MCF 10A (cell line): ENCODE results near the gene MCL1. TPM values are rescaled to one million over a fixed set of nuclear protein-coding genes. Genes with fewer than 3 reads are reported as not detected.

ENCODE experiments used
- Bru-seq: library from RNA; stranded (reverse); fragments of 400-500 nt; gene quantifications from one replicate; lab custom pipeline; 2021; lab: Mats Ljungman, UMichigan
- BruChase-seq, 2 experiments: library from RNA; stranded (reverse); fragments of 400-500 nt; gene quantifications; one replicate each; lab custom pipeline; 2021; lab: Mats Ljungman, UMichigan
- BruUV-seq: library from RNA; stranded (reverse); fragments of 400-500 nt; replicated peaks from 2 replicates; lab custom pipeline; 2021; lab: Mats Ljungman, UMichigan
- CTCF ChIA-PET: fragments of 300-600 bp; sonication (Branson Sonifier 250); formaldehyde crosslinking; extraction: SDS; loops from one replicate; lab custom pipeline; 2021; ENCODE audit warnings: antibody characterized with exemption, inconsistent platforms; lab: Yijun Ruan, JAX
- POLR2A ChIA-PET: fragments of 300-600, 350-650 bp; sonication (Branson Sonifier 250); formaldehyde crosslinking; extraction: SDS; loops from one replicate; lab custom pipeline; 2020; ENCODE audit warnings: antibody characterized with exemption, inconsistent platforms; lab: Yijun Ruan, JAX
- DNase-seq: peaks from one replicate; pipeline ENCODE4 v3.0.0-alpha.2; 2018; ENCODE audit not compliant: unreplicated experiment
- H3K27ac Mint-ChIP-seq: one replicate; pipeline ENCODE4 v1.8.0; 2022; ENCODE audit warnings: mild to moderate bottlenecking, low read depth, mixed read lengths; ENCODE audit not compliant: unreplicated experiment
- H3K27me3 Mint-ChIP-seq: one replicate; pipeline ENCODE4 v1.8.0; 2022; ENCODE audit warnings: mixed read lengths; ENCODE audit not compliant: insufficient read depth, unreplicated experiment
- H3K36me3 Mint-ChIP-seq: one replicate; pipeline ENCODE4 v1.8.0; 2022; ENCODE audit warnings: mild to moderate bottlenecking, moderate library complexity, mixed read lengths; ENCODE audit not compliant: insufficient read depth, unreplicated experiment
- H3K4me1 Mint-ChIP-seq: one replicate; pipeline ENCODE4 v1.8.0; 2022; ENCODE audit warnings: mixed read lengths; ENCODE audit not compliant: insufficient read depth, unreplicated experiment
- H3K4me3 Mint-ChIP-seq: one replicate; pipeline ENCODE4 v1.8.0; 2022; ENCODE audit warnings: mild to moderate bottlenecking, moderate library complexity, mixed read lengths; ENCODE audit not compliant: unreplicated experiment
- H3K9me3 Mint-ChIP-seq: one replicate; pipeline ENCODE4 v1.8.0; 2022; ENCODE audit warnings: mixed read lengths; ENCODE audit not compliant: unreplicated experiment
- intact Hi-C: fragments of 100-400 bp; cut with micrococcal nuclease; formaldehyde crosslinking; loops from 2 replicates; pipeline ENCODE4 v1.14.1; 2022
- long read RNA-seq: library from polyadenylated mRNA; stranded (forward); transcript quantifications from one replicate; pipeline ENCODE4 v2.0.0, GENCODE V29; 2022
- total RNA-seq: library from RNA; stranded (reverse); gene quantifications from 2 replicates; pipeline ENCODE4 v1.2.3, GENCODE V29; 2022
- TF ChIP-seq, protein P1 (sequence below): fragments of 200-600 bp; IDR thresholded peaks from one replicate; pipeline ENCODE4 v1.8.0; 2022; ENCODE audit warnings: antibody characterized with exemption, mild to moderate bottlenecking; ENCODE audit not compliant: unreplicated experiment

Gene MCL1
- 497 and 624 TPM in 2 replicates for total RNA-seq
- percentile 100 among the genes with signal in this experiment for Bru-seq, nascent RNA
- percentile 99 among the genes with signal in this experiment for BruChase-seq, experiment 1, labeled RNA remaining after a 6-hour chase
- percentile 100 among the genes with signal in this experiment for BruChase-seq, experiment 2, labeled RNA remaining after a 2-hour chase
- long read RNA-seq, transcript MCL1-203 (2 exons, 1,099 nt): minor isoform, 11 of 489 reads
- long read RNA-seq, transcript MCL1-202 (3 exons, 3,932 nt): major isoform, 399 of 489 reads
- long read RNA-seq, partial matches to known transcripts: 0 of 489 reads
- long read RNA-seq, other reads (novel, unspliced or antisense): 79 of 489 reads

DNA sequence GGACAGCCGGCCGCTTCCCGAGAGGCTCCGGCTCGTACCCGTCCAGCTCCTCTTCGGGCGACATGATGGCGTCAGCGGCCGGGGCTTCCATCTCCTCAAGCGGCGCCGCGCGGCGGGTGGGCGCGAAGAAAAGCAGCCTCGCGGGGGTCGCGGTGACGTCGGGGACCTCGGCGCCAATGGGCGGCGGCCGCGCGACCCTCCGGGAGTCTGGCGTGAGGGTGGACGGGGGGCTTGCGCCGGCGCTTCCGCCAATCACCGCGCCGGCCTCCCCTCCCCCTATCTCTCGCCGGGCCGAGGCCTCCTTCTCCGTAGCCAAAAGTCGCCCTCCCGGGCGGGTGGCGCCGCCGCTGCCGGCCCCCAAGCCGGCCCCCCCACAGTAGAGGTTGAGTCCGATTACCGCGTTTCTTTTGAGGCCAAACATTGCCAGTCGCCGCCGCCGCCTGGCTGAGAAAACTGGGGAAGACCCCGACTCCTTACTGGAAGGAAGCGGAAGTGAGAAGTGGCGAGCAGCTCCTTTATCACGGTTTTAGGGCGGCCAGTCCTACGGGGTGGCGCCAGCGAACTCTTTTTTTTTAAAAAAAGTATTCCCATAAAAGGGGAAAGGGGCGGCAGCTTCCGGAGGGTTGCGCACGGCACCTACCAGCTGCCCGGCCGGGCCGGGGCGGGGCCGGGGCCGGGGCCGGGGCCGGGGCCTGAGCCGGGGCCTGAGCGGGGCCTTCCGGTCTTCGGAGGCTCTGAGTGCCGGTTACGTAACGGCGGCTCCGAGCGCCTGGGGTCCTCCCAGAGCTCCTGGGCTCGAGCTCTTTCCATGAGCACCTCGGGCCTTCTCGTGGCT, at the start of gene MCL1:
TSS of gene MCL1 (minus strand) at position 501 of the 835 bp plus-strand sequence. CDS start at position 421, 80 bp downstream.
- DNase-seq: peak; percentile 98
- H3K36me3 Mint-ChIP-seq: peaks cover 56% of the 10 kb centered on the region
- H3K27ac Mint-ChIP-seq: peak within 1 kb of the TSS; percentile 99
- ChIA-PET POLR2A (interaction anchor here (0.6 to 27.7 kb wide), 39 partner anchors 8 to 692 kb away, joined by 3 to 1801 read pairs (median 5); partner anchors contain the start of genes ADAMTSL4, ANP32E, ENSA and GOLPH3L), CTCF (interaction anchor here (0.6 to 12.7 kb wide), 10 partner anchors 11 to 716 kb away, joined by 3 to 245 read pairs (median 4); no protein-coding TSS in a partner anchor)
- H3K4me1 Mint-ChIP-seq: peaks cover 34% of the 10 kb centered on the region
- TF ChIP-seq, protein P1, sequence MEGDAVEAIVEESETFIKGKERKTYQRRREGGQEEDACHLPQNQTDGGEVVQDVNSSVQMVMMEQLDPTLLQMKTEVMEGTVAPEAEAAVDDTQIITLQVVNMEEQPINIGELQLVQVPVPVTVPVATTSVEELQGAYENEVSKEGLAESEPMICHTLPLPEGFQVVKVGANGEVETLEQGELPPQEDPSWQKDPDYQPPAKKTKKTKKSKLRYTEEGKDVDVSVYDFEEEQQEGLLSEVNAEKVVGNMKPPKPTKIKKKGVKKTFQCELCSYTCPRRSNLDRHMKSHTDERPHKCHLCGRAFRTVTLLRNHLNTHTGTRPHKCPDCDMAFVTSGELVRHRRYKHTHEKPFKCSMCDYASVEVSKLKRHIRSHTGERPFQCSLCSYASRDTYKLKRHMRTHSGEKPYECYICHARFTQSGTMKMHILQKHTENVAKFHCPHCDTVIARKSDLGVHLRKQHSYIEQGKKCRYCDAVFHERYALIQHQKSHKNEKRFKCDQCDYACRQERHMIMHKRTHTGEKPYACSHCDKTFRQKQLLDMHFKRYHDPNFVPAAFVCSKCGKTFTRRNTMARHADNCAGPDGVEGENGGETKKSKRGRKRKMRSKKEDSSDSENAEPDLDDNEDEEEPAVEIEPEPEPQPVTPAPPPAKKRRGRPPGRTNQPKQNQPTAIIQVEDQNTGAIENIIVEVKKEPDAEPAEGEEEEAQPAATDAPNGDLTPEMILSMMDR: no peak
- no peaks in the 10 kb centered on the region for H3K9me3 Mint-ChIP-seq
- intact Hi-C loops: loop anchor here (1.0 to 5.0 kb wide), 3 partner anchors 18 to 118 kb away; partner anchors contain the start of gene GOLPH3L
- H3K27me3 Mint-ChIP-seq: no peaks in the 10 kb centered on the region
- peak within 1 kb of the TSS; percentile 99 for H3K4me3 Mint-ChIP-seq
- no TSS peak for BruUV-seq

DNA sequence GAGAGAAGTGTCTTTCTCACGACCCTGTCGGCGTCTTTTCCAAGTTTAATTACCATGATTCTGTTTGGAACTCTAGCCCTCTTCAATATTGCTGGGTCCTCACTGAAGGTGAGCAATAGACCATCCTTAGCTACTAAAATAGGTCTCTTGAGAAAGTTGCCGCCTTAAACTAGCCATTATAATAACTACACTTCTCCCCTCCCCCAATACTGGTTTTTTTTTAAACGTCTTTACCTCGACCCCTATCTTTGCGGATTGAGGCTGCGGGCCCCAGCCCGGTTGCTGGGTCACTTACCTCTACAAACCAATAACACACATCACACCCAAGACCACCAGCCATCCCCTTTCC, 49.3 kb upstream of the MCL1 start:
- POLR2A ChIA-PET: interaction anchor here (0.7 to 25.5 kb wide), 26 partner anchors 9 to 384 kb away, joined by 3 to 1125 read pairs (median 6); partner anchors contain the start of genes ARNT, GOLPH3L, MCL1 and MINDY1
- TSS peak; percentile 53 for BruUV-seq
- CTCF ChIA-PET: interaction anchor here (1.3 to 1.6 kb wide), 4 partner anchors 9 to 68 kb away, joined by 3 to 7 read pairs (median 6); no protein-coding TSS in a partner anchor
- no peak overlapping the region for H3K4me3 Mint-ChIP-seq
- TF ChIP-seq, protein P1: no peak
- H3K4me1 Mint-ChIP-seq: peaks cover 50% of the 10 kb centered on the region
- no peaks in the 10 kb centered on the region for H3K27me3 Mint-ChIP-seq
- no peak for DNase-seq
- H3K27ac Mint-ChIP-seq: no peak overlapping the region
- intact Hi-C loops: loop anchor here (1.0 to 5.0 kb wide), 4 partner anchors 17 to 349 kb away; partner anchors contain the start of gene GOLPH3L
- peaks cover 15% of the 10 kb centered on the region for H3K36me3 Mint-ChIP-seq
- H3K9me3 Mint-ChIP-seq: no peaks in the 10 kb centered on the region

DNA sequence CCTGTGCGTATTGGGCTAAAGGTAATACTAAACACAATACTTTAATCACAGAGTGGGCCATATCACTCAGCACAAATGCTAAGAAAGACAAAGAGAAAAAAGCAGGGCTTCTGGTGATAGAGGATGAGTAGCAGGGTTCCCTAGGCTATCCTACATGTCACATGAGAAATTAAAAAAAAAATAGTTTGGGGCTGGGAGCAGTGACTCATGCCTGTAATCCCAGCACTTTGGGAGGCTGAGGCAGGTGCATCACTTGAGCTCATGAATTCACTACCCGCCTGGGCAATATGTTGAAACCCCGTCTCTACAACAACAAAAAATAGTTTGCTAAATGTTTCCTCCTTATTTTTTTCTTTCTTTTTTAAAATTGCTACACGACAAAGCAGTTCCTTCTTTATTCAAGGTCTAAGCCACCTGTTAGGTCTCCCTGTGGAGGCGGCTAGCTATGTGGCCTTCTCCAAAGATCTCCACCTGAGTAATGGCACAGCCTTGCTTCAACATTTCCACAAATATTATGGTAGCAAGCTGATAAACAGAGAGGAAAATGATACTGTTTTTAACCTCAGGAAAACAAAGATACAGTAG, 48.5 kb upstream of the MCL1 start:
- no peak overlapping the region for H3K27ac Mint-ChIP-seq
- DNase-seq: no peak
- POLR2A ChIA-PET: interaction anchor here (0.5 to 25.5 kb wide), 20 partner anchors 9 to 625 kb away, joined by 3 to 1125 read pairs (median 6); partner anchors contain the start of genes GOLPH3L, MCL1, MINDY1 and PRPF3

More for the DNA sequence above, 48.5 kb upstream of the MCL1 start:
- Mint-ChIP-seq H3K36me3 (peaks cover 23% of the 10 kb centered on the region), H3K9me3 (no peaks in the 10 kb centered on the region), H3K4me1 (peaks cover 58% of the 10 kb centered on the region), H3K27me3 (no peaks in the 10 kb centered on the region), H3K4me3 (no peak overlapping the region)
- BruUV-seq: no TSS peak
- CTCF ChIA-PET: interaction anchor here (0.6 to 3.4 kb wide), 14 partner anchors 9 to 1387 kb away, joined by 3 to 27 read pairs (median 3); partner anchors contain the start of gene GOLPH3L
- TF ChIP-seq, protein P1: no peak
- intact Hi-C loops: loop anchor here (2.0 to 5.0 kb wide), 3 partner anchors 69 to 349 kb away; partner anchors contain the start of gene GOLPH3L
